Left lung (tissue), 10 donors: ENCODE measurements around the gene CHAF1A. TPM values are rescaled to one million over a fixed set of nuclear protein-coding genes. Genes with fewer than 3 reads are reported as not detected.

Source experiments
- ATAC-seq: fragments of 200-7000 bp; cut with Tn5 transposase; one replicate; pipeline ENCODE4 v1.9.1; 2020; ENCODE audit warnings: moderate library complexity
- DNase-seq, 4 donors: peaks; one replicate each; pipeline ENCODE4 v3.0.0-alpha.2; 2013 to 2020
- H3K27ac ChIP-seq, 2 donors: fragments of 200-600 bp; sonication (generic) in 1 of 2; one replicate each; pipeline versions ENCODE4 v1.5.0 to v1.8.0; 2020 to 2021
- H3K27me3 ChIP-seq, 2 donors: fragments of 200-600 bp; sonication (generic) in 1 of 2; one replicate each; pipeline versions ENCODE4 v1.5.0 to v1.8.0; 2020 to 2021
- H3K36me3 ChIP-seq, 2 donors: fragments of 200-600 bp; sonication (generic) in 1 of 2; one replicate each; pipeline versions ENCODE4 v1.5.0 to v1.8.0; 2020 to 2021
- H3K4me1 ChIP-seq, 2 donors: fragments of 200-600 bp; one replicate each; pipeline ENCODE4 v1.8.0; 2021
- H3K4me3 ChIP-seq, 2 donors: fragments of 200-600 bp; sonication (generic) in 1 of 2; one replicate each; pipeline versions ENCODE4 v1.5.0 to v1.8.0; 2020 to 2021; ENCODE audit warnings: mild to moderate bottlenecking in 1 of 2
- H3K9me3 ChIP-seq, 2 donors: fragments of 200-600 bp; sonication (generic) in 1 of 2; one replicate each; pipeline versions ENCODE4 v1.5.0 to v1.8.0; 2020 to 2021
- intact Hi-C, 2 donors: fragments of 100-400 bp; cut with DNase I; formaldehyde crosslinking; loops; one replicate each; pipeline versions ENCODE4 v1.11.2 to v1.14.2; 2022
- polyA plus RNA-seq, 6 donors: library from polyadenylated mRNA; unstranded; fragments of 120-200 nt; gene quantifications; one replicate each; pipeline ENCODE4 v1.2.1, GENCODE V29; 2013; ENCODE audit not compliant: insufficient read length in 6 of 6
- total RNA-seq, 2 donors: library from RNA; stranded (reverse); fragmentation: NEBNext Ultra II Directional; extraction: Animal tissue kit (Norgen Biotek cat#: 25700); gene quantifications; one replicate each; pipeline ENCODE4 v1.2.1, GENCODE V29; 2021
- TF ChIP-seq, protein P1 (sequence below), 2 donors: fragments of 200-600 bp; sonication (generic) in 1 of 2; IDR thresholded peaks; one replicate each; pipeline versions ENCODE4 v1.5.0 to v1.8.0; 2021; ENCODE audit warnings: antibody characterized with exemption in 2 of 2
- donor health status: DM: no; HTN: yes; CAD: no.
- donor health status: DM: no; HTN: no; CAD: no.

Gene CHAF1A
- total and polyA plus RNA-seq, 8 donors, result 15.6 to 29.3 (median 24.3) TPM

- H3K36me3 ChIP-seq, result peaks cover 0 to 100% of the 10 kb centered on the region in 2 donors
- no peaks in the 10 kb centered on the region for H3K27me3 ChIP-seq
- no peak overlapping the region for H3K4me3 ChIP-seq
- DNase-seq (no peak), ATAC-seq (no peak)
- TF ChIP-seq, protein P1, sequence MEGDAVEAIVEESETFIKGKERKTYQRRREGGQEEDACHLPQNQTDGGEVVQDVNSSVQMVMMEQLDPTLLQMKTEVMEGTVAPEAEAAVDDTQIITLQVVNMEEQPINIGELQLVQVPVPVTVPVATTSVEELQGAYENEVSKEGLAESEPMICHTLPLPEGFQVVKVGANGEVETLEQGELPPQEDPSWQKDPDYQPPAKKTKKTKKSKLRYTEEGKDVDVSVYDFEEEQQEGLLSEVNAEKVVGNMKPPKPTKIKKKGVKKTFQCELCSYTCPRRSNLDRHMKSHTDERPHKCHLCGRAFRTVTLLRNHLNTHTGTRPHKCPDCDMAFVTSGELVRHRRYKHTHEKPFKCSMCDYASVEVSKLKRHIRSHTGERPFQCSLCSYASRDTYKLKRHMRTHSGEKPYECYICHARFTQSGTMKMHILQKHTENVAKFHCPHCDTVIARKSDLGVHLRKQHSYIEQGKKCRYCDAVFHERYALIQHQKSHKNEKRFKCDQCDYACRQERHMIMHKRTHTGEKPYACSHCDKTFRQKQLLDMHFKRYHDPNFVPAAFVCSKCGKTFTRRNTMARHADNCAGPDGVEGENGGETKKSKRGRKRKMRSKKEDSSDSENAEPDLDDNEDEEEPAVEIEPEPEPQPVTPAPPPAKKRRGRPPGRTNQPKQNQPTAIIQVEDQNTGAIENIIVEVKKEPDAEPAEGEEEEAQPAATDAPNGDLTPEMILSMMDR (IDR thresholded peaks at IDR 0.05), result no peak
- H3K4me1 ChIP-seq, result no peaks in the 10 kb centered on the region
- intact Hi-C loops, result no loop called here
- no peak overlapping the region for H3K27ac ChIP-seq
- H3K9me3 ChIP-seq, result no peaks in the 10 kb centered on the region
Observed at GRCh38 chr19:4448147-4448985, 45.9 kb downstream of the CHAF1A start.

- Histone ChIP-seq H3K27ac (no peak overlapping the region), H3K4me1 (no peaks in the 10 kb centered on the region), H3K4me3 (no peak overlapping the region), H3K9me3 (no peaks in the 10 kb centered on the region), H3K36me3 (peaks cover 0 to 100% of the 10 kb centered on the region in 2 donors), H3K27me3 (no peaks in the 10 kb centered on the region)
- TF ChIP-seq, protein P1 (IDR thresholded peaks at IDR 0.05), result no peak
- DNase-seq (peak in 1 of 4 donors; percentile 58), ATAC-seq (no peak)
- intact Hi-C loops, result no loop called here
Observed at GRCh38 chr19:4449022-4449638, 46.7 kb downstream of the CHAF1A start.

DNA sequence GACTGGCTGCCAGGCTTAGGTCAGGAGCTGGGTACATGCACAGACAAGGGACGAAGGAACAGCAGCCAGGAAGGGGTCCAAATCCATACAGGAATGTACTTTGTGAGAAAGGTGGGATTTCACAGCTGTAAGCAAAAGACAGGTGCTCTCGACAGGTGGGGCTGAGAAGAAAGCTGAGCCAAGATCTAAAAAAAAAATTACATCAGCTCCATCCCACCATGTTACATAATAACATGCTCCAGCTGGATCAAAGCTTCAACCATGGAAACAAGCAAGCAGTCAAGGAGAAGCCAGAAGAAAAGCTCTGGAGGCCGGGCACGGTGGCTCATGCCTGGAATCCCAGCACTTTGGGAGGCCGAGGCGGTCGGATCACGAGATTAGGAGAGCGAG is 47.2 kb downstream of the CHAF1A start:
- Histone ChIP-seq H3K27ac (no peak overlapping the region), H3K4me3 (no peak overlapping the region), H3K36me3 (peaks cover 0 to 100% of the 10 kb centered on the region in 2 donors), H3K9me3 (no peaks in the 10 kb centered on the region), H3K4me1 (no peaks in the 10 kb centered on the region), H3K27me3 (no peaks in the 10 kb centered on the region)
- no peak for DNase-seq
- intact Hi-C loops, result no loop called here
- TF ChIP-seq, protein P1 (IDR thresholded peaks at IDR 0.05), result no peak
- no peak for ATAC-seq

- H3K9me3 ChIP-seq, result no peaks in the 10 kb centered on the region
- no peak overlapping the region for H3K4me3 ChIP-seq
- no peaks in the 10 kb centered on the region for H3K27me3 ChIP-seq
- ATAC-seq (no peak), DNase-seq (no peak)
- TF ChIP-seq, protein P1 (IDR thresholded peaks at IDR 0.05), result no peak
- H3K4me1 ChIP-seq, result peaks cover 7 to 16% of the 10 kb centered on the region in 2 donors
- H3K27ac ChIP-seq, result no peak overlapping the region
- intact Hi-C loops, result no loop called here
- H3K36me3 ChIP-seq, result peaks cover 0 to 75% of the 10 kb centered on the region in 2 donors
Observed at GRCh38 chr19:4452230-4452990, 50.0 kb downstream of the CHAF1A start.
